GM18873 (cell line): ENCODE measurements around the gene MRPL30.
"Not testable (repeated sequence)": the region's sequence is repeated elsewhere in the genome, so short reads cannot be mapped to it uniquely, and the experiment has no call there.

Experiments used
- ATAC-seq: cut with Tn5 transposase; IDR thresholded peaks from one replicate; pipeline ENCODE4 v1.9.1; 2021; ENCODE audit warnings: mild to moderate bottlenecking, moderate library complexity, moderate number of reproducible peaks; ENCODE audit not compliant: unreplicated experiment, low FRiP score

MRPL30 gene

DNA sequence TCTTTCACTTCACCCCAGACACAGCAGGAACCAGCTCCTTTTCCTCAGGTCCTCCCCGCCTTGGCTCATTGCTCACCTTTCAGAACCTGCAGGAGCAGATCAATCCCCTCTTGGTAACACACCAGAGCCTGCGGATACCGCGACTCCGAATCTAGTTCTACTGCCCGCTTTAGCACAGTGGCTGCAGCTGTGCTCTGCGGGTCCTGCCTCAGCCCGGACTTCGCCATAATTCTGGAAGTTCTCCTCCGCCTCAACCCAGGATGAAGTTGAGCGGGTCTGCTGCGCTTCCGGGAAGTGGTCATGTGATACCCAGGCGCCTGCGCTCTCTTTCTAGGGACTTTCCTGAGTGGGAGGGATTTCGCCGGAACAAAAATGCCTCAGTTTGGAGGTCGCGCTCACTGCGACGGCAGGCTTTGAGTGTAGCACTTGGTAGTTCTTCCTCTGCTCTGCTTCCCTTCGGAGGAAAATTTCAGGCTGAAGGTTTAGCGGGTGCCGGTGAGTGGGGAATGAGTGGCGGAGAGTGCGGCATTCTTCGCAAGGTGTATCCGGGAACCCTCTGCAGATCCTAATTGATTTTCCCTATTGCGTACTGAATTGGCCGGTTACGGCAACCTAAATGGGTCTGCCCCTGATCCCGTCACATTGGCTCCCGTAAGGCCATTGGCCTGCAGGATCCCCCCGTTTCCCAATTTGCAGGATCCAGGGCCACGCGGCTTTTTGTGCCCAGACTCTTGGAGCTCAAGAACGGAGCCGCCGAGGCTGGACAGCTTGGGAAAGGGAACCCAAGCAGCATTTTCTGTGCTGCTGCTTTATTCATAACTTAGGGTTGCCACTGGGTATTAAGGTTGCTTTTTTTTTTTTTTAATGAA is at the start of gene MRPL30, which contains the start of gene MITD1:
Gene MRPL30, plus strand, starts transcription at position 430 of the 869 bp plus-strand sequence. CDS start 5,020 bp downstream, outside the sequence.
Gene MITD1, minus strand, starts transcription at position 304 of the 869 bp plus-strand sequence. Its CDS starts 77 bp downstream, at position 227.
- ATAC-seq, result peak; percentile 87

DNA sequence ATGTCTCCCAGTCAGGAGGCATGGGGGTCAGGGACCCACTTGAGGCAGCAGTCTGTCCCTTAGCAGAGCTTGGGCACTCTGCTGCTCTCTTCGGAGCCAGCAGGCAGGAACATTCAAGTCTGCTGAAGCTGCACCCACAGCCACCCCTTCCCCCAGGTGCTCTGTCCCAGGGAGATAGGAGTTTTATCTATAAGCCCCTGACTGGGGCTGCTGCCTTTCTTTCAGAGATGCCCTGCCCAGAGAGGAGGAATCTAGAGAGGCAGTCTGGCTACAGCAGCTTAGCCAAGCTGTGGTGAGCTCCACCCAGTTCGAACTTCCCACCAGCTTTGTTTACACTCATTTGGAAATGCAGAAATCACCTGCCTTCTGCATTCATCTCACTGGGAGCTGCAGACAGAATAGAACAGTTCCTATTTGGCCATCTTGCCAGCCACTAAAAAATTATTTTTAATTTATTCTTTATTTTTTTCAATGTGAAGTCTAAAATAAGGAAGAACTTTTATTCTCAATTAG is 45.9 kb upstream of the MRPL30 start:
- not testable (repeated sequence) for ATAC-seq

DNA sequence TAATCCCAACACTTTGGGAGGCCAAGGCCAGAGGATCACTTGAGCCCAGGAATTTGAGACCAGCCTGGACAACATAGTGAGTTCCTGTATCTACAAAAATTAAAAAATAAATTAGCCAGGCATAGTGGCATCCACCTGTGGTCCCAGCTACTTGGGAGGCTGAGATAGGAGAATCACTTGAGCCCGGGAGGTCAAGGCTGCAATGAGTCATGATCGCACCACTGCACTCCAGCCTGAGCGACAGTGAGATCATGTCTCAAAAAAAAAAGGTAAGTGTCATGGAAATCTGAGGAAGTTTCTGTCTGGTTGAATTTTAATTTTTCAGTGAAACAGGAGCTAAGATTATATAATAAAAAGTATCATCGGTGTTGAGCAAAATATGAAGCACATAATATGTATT is 42.0 kb upstream of the MRPL30 start:
- ATAC-seq, result no peak

DNA sequence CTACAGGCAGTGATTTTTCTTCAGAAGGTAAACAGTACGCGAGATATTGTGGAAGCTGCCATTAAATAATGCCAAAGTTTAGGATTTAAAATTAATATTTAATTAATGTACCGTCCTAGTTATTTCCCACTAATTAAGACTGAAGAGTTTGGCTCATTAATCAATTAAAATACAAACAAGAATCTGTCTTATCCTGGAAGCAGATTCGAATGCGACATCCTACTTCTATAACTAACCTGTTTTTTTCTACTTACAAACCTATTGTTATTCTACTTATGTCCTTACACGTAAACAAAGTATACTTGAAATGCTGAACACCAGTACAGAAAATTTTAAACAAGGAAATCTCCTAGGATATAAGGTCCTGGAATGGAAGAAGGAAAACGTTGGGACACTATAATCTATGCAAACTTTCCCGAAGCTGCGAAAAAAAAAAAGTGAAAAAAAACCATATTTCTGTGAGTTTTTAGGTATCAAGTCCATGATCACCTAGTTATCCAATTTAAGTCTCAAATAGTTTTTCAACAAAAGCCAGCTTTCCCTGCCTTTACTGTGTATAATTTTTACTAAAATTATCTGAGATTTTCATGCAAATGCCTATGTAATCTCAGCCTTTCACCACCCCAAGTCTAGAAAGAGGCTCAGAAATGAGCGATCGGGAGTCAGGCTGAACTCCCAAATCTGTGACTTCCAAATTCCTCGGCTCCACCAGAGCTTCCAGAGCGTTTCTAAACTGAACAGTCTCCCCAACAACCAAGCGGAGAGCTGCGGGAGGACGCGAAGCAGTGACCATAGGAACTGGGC is 40.7 kb upstream of the MRPL30 start:
- ATAC-seq, result no peak

DNA sequence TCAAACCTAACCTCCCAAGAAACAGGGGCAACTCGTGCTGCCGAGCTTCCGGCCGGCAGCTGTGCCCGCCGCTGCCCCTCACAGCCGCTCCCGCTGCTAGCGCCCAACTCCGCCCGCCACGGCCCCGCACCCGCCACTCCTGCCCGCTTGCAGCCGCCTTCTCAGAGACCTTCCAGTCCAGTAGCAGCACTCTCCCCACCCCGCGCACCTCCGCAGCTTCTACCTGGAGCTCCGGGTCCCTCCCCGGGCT is 40.2 kb upstream of the MRPL30 start:
- peak; percentile 31 for ATAC-seq

DNA sequence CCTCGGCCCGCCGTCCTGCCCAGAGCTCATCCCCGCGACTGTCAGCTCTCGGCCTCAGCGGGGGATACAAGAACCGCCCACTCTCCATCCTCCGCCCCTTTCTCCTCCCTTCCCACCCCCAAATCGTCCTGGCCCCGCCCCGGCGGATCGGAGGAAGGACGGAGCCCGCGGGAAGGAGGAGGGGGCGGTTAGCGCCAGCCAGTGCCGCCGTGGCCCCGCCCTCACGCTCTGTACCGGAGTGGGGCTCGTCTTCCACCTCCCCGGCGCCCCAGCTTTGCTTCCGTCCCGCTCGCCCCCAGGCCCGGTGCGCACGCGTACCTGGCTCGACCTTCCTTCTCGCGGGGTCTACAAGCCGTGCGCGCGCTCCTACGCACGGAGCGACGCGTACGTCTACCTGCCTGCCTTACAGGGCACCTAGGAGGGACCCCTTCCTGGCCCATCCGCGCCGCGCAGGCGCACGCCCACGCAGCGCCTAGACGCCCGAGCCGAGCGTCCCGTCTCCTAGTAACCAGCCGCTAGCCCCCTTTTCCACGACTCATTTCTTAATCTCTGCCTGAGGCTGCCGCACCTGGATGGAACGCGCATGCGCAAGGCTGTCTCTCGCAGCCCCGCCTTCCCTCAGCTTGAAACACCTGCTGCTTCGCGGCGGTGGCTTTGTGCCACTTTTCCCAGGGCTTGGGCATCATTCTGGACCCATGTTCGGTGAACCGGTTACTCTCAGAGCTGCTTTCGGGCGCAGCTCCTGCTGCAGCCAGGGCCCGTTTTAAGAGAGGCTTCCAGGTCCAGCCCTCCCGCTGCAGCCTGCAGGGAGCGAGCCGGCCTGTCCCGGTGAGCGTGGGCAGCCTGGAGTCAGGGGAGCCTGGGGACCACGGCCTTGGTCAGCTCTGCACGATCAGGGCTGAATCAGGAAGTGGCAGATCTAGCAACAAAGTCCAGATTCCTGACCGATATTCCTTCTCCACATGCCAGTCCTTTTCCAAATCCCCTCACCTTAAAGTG is 39.6 kb upstream of the MRPL30 start, which contains the start of gene C2orf15:
Gene C2orf15, plus strand, starts transcription at position 598 of the 999 bp plus-strand sequence. CDS start 8,852 bp downstream, outside the sequence.
- ATAC-seq, result peak; percentile 77

DNA sequence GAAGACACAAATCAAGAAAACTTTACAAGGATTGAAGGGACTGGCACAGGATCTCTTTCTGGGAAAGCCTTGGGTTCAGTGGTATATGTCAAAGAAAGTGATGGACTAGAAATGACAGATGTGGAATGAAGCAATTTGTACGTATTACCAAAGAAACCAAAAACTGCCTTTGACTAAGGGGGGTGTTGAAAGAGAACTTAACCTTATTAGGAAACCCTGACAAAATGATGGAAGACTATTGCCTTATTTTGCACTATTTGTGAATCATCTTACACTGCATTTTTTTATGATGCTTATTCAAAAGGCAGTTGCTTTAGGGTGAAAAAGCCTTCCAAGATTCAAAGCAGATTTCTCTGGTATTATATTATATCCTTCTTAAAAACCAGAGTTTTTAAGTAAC is 30.3 kb upstream of the MRPL30 start:
- ATAC-seq, result no peak

DNA sequence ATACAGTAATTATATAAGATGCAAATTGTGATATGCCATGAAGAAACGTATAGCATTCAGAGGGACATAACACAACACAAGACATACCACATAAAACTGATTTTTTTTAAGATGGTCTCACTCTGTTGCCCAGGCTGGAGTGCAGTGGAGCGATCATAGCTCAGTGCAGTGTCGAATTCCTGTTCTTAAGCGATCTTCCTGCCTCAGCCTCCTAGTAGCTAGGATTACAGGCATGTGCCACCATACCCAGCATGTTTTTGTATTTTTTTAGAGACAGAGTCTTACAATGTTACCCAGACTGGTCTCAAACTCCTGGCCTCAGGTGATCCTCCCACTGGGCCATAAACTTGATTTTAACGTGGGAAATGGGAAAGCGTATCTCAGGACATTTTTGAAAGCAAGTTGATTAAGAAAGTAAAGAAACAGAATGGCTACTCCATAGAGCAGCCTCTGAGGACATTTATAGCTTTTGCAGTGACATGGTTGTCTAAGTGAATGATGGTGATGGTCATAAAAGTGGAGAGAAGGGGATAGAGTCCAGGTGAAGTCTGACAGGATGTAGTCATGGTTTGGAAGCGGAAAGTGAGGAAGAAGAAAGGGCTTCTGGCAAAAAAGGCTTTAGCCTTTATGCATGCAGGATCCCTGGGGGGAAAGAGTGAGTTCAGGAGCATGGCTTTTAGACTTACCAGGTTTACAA is 28.6 kb upstream of the MRPL30 start:
- no peak for ATAC-seq

DNA sequence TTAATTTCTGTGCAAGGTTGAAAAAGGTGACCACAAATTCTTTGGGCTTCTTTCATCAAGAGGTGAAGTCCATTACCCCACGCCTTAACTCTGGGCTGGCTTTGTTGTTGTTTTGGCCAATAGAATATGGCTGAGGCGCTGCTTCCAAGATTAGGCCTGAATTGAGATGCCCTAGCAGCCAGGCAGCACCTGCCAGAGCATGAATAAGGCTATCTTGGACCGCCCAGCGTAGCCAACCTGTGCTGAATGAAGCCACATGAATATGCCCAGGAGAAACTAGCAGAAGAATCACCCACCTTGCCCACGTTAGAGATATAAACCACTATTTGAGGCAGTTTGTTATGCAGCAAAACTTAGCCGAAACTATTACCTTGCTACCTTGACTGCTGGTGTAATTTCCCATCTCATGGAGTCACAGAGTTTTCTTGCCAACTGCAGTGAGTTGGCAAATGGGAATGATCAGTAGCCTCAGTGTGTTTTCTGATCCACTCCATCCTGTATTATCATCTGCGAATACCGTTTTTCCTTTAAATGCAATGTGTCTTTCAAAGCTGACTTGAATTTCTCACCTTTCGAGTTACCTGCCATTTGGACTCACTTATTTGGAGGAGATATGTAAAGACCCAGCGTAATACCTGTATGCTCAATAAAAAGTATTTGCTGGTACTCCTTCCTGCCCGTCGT is 26.9 kb upstream of the MRPL30 start:
- ATAC-seq, result no peak

DNA sequence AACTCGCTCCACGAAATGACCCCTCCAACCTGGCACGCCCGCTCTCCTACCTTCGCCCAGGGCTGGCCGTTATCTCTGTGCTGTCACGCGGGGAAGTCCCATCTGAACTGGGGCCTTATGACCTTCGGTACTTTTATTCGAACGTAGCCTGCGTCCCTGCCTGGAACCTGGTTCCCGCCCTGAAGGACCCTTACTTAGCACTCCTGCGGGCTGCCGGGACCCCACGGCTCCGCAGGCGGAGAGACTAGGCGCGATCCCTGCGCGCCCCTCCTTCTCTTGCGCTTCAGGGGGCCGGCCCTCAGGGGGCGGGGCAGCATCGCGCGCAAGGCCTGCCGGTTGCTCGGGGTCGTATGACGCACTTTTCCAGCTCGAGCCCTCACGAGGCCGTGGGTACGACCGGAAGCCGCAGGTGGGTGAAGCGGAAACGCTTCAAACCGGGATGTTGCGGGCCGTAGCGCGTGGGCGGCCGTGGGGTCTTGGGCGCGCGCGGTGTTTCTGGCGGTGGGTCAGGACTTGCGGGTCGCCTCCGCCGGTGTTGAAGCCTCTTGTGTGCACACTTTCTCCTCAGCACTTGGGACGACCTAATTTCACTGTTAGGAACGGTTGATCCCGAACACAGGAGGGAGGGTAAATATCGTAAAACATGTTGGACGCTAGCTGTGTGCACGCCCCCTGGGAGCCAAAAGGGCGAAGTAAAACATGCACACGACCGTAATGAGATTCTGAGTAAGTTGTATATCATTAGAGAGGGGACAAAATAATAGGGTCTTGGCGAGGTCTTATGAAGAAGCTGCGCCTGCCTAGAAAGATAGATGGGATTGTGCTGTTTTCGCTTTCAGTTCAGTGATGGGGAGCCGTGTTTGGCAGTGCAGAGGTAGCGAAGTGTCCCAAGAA is 26.1 kb upstream of the MRPL30 start, which contains the start of the genes LIPT1 and TSGA10:
Gene LIPT1, plus strand, starts transcription at position 325 of the 894 bp plus-strand sequence. CDS start 6,991 bp downstream, outside the sequence.
Gene TSGA10, minus strand, starts transcription at position 300 of the 894 bp plus-strand sequence. CDS start 45,503 bp downstream, outside the sequence.
- ATAC-seq, result peak; percentile 91

DNA sequence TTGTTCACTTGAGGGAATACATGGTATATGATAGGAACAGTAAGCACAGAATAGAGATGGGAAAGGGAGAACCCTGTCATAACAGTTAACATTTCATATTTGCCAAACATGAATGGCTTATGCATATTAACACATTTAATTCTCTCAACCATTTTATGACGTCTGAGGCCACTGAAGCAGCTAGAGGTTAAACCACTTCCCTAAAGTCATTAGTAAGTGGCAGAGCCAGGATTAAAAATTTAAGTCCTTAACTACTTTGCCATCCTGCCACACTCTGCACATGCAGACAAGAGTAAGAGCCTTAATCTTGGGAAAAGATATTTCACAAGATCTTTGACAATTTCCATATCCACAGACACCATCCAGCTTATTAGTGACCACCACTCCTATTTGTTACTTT is 24.1 kb upstream of the MRPL30 start:
- ATAC-seq, result no peak

DNA sequence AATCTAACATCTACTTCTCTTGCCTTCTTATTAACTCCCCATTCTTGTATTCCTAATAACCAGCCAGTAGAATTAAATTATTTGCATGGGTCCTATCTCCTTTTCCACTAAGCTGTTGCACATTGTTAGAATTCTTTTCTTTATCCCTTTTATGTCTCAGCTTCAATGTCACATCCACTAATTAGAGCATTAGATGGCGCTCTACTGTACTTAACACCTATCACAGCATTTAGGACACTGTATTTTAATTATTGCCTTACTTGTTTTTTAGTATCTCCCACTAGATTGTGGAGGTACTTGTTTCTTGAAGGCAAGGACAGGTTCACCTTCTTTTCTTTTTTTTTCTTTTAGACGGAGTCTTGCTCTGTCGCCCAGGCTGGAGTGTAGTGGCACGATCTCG is 22.4 kb upstream of the MRPL30 start:
- no peak for ATAC-seq

DNA sequence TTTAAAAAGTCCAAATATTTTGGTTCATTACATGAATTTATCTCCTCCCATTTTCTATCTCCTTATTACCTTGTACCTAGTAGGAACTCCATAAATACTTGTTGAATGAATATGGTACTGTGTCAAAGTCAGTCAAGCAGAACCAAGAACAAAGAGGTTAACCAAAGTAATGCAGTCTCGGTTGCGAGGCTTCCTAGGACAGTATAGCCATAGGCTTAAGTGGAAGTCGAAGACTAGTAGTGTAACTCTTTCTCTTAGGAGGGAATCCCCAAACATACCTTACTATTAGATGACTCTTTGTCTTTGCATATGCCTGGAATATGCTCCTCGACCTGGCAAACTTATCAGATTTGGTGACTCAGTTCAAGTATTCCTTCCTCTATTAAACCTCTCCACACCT is 21.4 kb upstream of the MRPL30 start:
- no peak for ATAC-seq

DNA sequence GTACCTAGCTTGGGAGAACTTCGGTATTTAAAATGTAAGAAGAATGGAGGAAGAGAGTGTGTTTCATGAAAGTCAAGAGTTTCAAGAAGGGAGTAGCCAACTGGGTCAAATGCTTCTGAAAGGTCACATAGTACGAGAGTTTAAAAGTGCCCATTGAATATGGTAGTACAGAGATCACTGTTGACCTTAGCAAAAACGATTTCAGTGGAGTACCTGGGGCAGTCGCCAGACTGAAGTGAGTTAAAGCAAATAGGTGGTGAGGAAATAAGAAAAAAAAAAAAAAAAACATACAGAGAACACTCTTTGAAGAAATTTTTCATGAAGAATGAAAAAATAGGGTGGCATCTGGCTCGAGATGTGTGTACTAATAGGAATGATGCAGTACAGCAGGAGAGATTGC is 14.8 kb upstream of the MRPL30 start:
- no peak for ATAC-seq

DNA sequence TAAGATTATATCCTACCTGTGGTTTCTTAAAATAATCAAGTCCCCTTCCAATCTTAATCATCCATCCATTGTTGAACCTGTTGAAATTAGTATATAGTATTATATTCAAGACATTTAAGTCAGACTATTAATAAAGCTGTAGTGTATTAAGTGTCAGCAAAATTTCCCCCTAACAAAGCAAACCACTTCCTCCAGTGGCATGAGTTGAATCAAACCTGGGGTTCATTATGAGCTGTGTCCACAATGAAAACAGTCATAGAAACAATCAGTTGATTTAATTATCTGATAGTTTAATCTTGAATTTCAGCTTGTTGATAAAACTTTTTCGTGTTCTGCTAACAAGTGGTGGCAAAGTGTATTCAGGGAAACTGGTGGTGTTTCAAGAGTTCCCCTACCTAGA is 11.4 kb upstream of the MRPL30 start:
- no peak for ATAC-seq

DNA sequence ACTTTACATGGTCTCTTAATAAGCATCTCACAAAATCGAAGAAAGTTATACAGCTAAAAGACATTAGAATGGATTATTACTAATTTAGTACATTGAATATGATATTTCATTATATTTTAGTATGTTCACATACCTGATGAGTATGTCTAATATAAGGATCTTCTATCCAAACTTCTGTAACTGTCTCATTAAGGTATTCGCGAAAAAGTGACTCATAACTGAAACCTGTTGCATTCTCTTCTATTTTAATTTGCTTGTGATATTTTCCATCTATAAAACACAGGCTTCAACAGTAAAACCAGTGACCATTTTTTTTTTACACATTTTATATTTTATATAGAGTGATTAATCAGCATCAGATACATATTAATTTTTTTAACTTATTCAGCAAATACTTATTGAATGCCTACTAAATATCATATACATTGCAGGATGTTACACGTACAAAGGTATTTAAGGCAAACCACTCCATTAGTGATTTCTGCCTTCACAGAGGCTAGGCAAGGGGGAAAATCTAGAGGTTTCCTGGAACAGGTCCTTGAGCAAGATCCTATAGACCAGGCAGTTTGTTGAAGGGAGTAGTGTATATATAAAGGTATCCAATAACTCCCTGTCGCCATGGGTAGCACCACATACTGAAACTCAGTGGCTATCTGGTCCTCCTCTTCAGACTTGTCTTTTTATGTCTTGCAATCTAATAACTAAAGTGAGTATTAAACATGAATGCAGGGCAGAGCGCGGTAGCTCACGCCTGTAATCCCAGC is 9.4 kb upstream of the MRPL30 start:
- no peak for ATAC-seq

DNA sequence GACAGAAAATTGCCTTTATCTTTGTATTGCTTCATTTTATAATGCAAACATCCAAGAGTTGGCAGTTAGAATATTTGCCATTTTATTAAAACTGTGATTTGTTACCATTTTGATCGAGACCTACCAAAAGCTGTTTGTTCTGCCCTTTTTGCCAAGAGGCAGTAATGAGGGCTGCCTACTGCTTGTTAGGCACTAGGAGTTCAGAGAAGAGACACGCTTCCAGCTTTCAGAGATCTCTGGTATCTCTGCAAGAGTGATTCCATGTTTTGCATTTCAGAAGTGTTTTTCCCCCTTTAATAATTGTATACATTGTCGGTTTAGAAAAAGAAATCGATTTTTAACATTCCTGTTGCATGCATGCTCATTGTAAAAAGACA is 628 bp downstream of the MRPL30 start:
- ATAC-seq, result no peak
